Measurements from ENCODE around the gene SCAMP1.
"Not testable (repeated sequence)": the region's sequence is repeated elsewhere in the genome, so short reads cannot be mapped to it uniquely, and the experiment has no call there.

Gene SCAMP1

DNA sequence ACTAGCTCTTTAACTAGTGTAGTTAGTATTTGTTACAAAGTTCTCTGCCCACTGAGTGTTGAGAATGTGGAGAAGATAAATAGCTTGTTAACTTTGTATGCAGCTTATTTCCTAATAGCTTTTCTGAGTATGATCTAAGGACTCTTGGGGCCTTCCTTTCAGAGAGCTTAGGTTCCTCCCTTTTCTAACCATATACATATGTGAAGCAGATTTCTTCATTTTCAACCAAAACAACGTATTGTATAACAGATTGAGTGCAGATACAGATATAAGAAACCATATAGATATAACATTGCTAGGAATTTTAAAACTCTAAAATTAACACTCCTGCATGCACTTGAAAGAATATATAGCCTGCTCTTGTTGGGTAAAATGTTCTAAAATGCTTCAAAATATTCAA, 70.4 kb downstream of the SCAMP1 start:
- no peak for DNase-seq

DNA sequence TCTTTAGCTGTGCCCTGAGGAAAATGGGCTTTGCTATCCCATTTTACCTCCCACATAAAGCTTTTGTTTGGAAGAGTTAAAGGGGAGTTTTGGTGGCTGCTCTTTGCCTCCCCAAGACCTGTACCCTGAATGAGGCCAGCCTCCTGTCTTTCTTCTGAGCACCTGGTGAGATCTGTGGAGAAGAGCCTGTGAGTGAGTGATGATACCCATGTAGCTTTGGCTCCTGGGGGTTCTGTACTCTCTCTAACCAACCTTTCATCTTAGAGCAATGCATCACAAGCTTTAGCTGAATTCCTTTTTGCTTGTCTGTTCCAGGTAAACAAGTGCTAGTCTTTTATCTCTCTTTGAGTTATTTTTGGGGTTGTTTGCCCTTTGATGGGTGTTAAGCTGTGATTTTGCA, 73.6 kb downstream of the SCAMP1 start:
- DNase-seq = no peak

DNA sequence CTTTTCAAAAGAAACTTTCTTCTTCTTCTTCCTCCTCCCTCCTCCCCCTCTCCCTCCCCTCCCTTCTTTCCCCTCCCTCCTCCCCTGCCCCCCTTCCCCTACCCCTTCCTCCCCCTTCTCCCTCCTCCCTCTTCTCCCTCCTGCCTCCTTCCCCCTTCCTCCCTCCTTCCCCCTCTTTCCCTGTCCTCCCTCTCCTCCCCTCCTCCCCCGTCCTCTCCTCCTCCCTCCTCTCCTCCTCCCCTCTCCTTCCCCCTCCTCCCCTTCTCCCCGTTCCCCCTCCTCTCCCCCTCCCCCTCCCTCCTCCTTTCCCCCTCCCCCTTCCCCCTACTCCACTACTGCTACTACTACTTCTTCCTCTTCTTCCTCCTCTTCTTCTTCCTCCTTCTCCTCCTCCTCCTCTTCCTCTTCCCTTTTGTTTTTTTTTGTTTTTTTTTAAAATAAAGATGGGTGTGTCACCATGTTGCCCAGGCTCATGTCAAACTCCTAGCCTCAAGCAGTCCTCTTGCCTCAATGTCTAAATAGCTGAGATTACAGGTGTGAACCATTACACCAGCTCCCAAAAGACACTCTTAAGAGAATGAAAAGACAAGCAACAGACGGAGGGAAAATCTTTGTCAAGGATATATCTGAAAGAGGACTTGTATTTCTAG, 87.5 kb downstream of the SCAMP1 start:
- no peak for DNase-seq

DNA sequence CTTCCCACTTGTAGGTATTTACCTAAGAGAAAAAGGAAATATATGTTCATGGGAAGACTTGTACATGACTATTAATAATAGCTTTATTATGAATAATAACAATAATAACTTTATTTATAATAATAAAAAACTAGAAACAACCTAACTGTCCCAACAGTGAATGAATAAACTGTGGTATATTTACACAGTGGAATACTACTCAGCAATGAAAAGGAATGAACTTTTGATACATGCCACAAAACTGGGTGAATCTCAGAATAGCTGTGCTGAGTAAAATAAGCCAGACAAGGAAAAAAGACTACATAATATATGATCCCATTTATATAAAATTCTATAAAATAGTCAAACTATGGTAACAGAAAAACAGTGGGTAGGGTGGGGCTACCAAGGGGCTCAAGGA, 88.7 kb downstream of the SCAMP1 start:
- DNase-seq = no peak

DNA sequence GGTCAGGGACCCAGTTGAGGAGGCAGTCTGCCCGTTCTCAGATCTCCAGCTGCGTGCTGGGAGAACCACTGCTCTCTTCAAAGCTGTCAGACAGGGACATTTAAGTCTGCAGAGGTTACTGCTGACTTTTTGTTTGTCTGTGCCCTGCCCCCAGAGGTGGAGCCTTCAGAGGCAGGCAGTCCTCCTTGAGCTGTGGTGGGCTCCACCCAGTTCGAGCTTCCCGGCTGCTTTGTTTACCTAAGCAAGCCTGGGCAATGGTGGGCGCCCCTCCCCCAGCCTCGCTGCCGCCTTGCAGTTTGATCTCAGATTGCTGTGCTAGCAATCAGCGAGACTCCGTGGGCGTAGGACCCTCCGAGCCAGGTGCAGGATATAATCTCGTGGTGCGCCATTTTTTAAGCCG, 97.1 kb downstream of the SCAMP1 start:
- DNase-seq = not testable (repeated sequence)

DNA sequence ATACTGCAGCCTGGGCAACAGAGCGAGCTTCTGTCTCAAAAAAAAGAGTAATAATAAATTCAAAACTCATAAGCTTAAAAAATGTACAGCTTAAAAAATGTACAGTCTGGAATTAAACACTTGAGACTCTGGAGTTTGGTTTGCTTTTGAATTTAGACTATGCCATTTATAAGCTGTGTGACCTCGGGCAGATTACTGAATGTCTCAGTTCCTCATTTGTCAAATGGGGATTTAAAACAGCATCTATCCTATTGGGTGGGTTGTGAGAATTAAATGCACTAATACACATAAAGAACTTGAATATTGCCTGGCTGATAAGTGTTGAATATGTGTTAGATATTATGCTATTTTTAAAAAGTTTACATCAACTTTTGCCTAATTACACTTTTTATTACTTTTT, 98.4 kb downstream of the SCAMP1 start:
- DNase-seq = no peak

DNA sequence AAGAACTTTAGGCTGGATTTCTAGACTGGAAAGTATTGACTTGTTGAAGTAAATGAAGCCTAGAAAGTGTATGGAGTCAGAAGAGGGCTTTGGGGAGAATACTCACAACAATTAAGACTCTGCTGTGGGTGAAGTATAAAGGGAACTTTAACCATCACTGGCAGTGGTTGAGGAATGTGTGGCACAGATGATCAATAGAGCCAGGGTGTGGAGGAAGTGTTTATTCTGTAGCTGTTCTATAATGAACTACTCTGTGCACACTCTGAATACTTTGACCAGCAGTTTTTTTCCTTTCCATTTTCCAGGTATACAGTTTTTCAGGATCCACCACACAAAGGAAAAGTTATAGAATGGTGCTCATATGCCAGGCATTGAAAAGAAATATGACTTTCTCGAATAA, 106.7 kb downstream of the SCAMP1 start:
- no peak for DNase-seq

DNA sequence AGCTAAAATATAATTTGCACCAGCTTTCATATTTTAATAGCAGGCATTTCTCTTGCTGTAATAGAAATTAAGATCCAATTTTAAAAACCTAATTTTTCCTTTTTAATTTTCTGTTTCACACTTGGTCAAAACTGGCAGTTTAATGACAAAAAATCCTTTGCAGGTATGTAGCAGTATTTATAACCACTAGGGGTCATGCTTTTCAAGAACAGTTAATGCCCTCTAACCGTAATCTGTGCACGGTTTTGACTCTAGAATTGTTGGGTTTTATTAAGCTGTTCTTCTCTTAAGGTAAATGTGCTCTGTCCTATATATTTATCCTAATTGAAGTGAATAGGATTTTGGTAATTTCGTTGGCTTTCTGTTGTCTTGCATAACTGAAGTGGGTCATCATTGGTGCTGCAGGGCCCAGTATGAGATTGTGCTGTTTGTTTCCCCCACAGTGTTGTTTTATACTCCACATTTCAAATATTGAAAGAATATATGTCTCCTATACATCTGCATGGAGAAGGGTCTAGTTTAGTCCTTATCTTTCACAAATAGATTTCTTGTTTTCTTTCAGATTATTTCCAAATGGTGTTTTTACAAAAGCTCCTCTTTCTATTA, 107.4 kb downstream of the SCAMP1 start:
- DNase-seq = peak; percentile 56

DNA sequence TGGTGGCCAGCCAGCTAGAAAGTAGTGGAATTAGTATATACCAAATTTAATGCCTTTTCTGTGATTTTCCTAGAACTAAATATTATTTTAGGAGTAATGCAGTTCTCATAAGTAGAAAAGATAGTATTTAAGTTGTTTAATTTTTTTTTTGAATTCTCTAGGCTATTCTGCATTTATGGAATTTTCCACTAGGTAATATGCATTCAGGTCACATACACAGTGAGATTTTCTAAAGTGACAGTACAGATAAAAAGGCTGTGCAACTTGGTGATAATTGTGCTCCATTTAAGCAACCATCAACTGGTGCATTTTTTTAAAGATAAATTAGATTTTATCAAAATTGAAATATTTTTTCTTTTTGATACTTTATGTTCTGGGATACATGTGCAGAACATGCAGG, 111.5 kb downstream of the SCAMP1 start:
- no peak for DNase-seq

DNA sequence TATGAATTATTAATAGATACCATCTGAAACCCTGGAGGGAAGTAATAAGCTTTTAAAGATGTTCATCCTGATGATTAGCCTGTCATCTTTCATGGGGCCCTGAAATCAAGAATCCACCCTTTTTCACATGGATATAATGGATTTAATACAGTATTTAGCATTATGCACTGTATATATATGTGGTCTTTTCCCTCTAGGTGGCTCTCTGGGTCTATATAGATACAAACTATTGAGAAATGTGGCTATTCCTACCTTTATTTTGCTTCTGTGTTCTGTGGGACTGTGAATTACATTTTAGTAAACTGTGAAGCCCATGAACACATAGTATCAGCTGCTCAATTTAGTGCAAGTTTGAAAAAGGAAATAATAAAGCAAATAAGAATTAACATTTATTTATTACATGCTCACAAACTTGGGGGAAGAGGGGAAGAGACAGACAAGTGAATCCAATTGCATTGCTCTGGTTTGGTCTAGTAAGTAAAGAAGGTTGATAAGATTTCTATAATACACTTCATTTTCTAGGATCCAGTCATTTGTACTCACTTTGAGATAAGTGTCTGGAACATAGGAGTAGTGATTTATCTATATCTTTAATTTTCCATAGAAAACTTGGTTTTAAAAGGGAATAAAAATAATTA, 112.2 kb downstream of the SCAMP1 start:
- DNase-seq = no peak

DNA sequence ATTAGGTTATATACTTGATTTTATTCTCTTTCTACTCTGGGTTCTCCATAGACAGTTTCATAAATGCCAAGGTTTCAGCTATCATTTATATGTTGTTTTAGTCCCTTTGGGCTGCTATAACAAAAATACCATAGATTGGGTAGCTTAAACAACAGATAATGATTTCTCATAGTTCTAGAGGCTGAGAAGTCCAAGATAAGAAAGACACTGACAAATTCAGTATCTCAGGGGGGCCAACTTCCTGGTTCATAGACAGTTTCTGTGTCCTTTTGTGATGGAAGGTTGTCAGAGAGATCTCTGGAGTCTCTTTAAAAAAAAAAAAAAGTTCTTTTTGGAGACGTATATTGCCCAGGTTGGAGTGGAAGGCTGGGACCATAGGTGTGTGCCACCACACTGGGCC, 113.3 kb downstream of the SCAMP1 start:
- no peak for DNase-seq

DNA sequence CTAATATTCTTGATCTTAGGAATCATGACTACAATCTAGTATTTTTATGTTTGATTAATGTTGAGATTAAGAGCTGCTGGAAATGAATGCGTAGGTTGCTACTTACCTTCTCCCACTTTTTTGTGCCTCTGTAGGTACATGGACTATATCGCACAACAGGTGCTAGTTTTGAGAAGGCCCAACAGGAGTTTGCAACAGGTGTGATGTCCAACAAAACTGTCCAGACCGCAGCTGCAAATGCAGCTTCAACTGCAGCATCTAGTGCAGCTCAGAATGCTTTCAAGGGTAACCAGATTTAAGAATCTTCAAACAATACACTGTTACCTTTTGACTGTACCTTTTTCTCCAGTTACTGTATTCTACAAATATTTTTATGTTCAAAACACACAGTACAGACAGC, 115.0 kb downstream of the SCAMP1 start:
- no peak for DNase-seq

DNA sequence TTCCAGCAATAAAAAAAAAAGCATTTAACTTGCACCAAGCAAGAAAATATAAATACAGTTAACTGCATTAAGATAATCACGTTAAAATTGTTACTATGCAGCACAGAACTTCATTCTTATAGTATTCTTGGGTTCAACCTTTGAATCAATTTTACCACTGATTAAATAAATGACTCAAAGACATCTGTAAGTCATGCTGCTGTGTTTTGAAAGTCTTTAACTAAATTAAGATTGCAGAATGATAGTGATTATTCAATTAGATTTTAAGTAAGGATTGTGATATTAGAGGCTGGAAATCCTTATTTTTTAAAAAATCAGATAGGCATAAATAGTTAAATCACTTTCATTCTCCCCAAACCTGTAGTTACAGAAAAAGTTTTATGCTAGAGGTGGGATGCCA, 116.4 kb downstream of the SCAMP1 start:
- no peak for DNase-seq

DNA sequence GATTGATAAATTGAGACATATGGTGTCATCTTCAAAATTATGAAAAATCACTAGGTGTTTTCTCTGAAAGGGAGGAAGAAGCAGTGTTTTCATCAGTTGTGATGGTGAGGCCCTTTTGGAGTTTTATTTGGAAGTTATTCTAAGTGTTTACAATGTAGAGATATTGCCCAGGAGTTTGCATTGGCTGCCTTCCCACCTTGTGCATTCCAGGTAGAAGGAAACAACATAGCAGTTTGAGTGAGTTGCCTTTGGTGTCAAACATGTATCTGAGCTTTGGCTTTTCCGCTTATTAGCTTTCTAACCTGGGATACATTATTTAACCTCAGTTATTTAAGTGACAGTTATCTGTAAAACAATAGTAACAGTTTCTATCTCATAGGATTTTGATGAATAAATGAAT, 122.5 kb downstream of the SCAMP1 start:
- DNase-seq = no peak

DNA sequence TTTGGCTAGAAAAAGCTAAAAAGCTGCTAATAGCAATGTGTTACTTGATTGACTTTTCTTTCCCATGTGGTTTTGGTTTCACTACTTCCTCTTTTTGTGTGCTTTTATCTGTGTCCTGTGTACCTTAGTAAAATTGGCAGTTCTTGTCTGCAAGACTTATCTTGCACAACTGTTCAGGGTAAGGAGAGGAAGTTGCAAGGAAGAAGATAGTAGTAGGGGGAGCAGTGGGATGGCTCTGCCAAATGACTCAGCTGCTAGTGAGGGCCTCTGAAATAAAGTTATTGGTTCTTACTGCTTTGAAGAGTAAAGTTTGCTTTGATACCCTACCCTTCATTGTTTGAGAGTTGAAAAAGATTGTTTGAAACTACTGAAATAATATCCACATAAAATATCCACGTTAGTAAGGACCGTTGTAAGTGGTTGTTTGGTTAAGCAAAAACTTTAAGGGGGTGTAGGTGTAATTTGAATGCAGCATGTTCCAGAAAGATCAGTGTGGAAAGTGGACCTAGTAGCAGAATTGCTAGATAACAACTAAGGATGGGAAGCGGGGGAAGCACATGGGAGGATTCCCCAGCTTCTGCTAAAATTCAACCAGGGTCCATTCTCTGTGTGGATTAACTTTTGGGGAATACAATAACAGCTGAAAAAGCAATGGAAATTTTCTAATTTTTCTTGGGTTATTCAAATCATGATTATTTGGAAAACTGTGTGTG, 123.5 kb downstream of the SCAMP1 start:
- DNase-seq = peak; percentile 68

DNA sequence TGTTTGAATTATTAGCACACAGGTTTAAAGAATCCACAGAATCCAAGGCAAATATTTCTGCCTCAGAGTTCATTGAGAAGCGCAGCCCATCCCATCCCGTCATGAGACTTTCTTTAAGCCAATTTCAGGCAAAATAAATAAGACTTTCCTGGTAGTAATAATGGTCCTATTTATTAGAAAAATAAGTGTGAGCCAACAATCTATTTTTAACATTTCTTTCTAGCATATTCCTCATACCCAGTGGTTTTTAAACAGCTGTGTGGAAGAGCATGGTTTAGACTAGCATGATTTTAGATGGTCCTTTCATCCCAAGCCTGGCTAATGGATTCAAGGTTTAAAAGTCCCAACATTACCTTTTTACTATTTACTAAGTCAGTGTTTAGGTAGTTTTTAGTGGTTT, 125.8 kb downstream of the SCAMP1 start:
- DNase-seq = no peak

DNA sequence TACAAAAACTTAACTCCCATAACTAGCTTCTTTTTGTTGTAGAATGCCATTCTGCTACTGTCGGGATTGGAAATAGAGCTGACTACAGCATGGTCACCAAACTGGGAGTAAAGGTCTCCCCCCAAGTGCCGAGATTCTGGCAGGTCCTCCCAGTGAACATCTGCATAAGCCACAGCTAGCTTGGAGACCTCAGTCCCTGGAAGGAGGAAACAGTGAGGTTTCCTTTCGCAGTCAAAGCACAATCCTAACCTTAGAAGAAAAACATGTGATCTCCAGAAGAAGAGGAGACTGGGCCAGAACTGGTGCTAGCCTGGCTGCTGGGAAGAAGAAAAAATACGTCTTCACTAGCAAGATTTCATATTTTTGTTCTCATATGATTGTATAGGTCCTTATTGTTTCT, 127.4 kb downstream of the SCAMP1 start:
- DNase-seq = no peak

DNA sequence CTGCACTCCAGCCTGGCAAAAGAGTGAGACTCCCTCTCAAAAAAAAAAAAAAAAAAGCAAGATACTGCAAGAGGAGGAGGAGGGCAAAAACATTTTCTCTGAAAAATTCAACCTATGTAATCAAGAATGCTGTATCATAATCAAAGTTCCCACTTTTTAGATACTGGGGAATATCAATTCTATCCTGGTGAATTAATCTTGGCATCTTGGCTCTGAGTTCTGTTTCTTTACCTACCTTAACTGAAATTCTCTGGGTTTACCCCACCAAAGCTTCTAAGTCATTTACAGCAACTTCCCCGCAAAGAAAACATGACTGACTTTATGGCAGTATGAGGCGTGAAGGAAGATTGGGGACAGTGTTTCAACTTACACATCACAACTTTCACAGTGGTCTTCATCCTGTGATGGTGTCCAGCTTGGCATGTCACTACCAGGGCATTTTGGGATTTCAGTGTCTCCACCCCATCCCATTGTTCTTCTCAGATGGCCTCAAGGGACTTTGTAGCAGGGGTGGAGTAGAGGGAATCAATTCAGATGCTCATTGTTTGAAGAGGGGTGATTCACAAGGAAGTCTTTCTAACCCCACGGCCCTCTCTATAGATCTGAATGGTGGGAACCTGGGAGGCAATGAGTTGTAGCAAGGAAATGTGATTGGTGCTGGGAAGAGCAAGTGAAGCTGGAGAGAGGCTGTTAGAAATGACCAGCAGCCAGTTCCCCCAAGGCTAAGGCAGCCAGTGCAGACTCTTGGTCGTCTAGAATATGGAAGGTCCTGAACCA, 130.5 kb downstream of the SCAMP1 start:
- DNase-seq = no peak

DNA sequence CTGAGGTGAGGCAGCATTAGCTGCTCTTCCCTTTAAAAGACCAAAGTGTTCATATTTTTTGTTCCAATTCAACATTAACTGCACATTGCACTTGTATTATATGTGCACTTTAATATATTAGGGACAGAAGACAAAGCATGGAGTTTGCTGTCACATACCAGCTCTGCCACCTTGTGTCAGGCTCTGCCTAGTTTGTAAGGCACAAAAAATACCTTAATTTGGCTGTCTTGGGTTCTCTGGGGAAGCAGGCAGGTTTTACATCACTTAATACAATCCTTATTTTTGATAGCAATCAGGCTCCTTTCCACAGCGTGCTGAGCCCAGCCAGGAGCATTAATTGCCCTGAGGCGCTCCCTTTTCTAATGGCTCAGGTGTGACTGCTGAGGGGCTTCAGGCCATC, 131.8 kb downstream of the SCAMP1 start:
- no peak for DNase-seq

DNA sequence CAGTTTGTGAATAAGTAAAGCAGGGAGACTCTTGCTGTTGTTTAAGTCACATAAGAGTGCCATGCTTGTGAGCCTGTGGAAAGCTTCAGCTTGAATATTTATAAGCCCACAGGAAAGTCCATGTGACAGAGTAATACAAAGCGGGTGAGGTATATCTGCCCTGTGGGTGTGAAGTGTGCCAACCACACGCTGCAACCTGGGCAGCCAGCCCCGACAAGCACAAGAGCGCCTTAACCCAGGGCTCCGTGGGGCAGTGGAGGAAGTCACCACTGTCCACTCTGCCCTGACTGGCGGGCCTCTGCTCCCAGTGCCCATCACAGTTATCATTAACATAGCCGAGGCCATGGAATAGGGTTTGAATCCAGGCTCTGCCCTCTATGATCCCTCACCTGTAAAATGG, 132.2 kb downstream of the SCAMP1 start:
- DNase-seq = no peak

DNA sequence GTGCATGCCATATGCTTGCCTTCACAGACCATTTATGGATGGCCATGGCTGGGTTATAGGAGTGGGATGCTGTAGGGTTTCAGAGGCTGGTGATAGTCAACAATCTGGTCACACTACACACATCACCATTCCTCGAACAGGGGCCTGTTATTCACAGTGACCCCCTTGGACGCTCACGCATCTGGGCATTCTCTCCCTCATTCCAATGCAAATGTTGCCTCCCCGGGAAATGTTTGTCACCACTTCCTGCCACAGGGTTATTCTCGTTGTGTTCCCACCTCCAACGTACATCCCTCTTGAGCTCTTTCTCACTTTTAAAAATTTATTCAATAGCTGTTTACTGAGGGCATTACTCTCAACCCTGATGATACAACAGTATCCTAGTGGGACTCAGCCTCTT, 135.4 kb downstream of the SCAMP1 start:
- DNase-seq = no peak

DNA sequence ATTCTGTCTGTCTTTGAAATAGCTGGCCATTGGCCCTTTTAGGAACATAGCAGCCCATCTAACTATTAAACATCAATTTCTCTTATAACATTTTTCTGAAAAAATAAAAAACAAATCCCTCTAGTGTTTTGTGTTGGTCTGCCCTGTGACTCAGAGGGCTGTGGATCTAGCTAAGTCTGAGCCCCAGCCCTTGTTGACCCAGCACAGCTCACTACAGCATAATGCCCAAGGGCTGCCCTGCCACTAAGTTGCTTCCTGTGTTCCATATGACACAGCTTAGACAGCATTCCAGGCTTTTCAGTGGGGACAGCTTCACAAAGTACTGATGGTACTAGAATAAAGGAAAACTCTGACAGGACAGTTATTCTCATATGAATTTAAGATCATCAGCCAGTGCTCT, 136.0 kb downstream of the SCAMP1 start:
- DNase-seq = no peak

All from RPMI8226 (cell line).